Measurements from ENCODE around the gene VPS36. TPM values are rescaled to one million over a fixed set of nuclear protein-coding genes. Genes with fewer than 3 reads are reported as not detected.

Gene VPS36
- total and polyA plus RNA-seq, 2 of the 8 experiments (the other 6 are each of a cell fraction or from before 2014, with no cell fraction given), result 14.1 to 19.8 TPM

GRCh38 chr13:52452470-52452869, 2.0 kb upstream of the VPS36 start (continued):
- no peak for TF ChIP-seq USF2 (IDR thresholded peaks at IDR 0.05; ENCODE audit: low read length)

All from H1 (cell line).